ENCODE data around the gene ENTHD1.
"Not testable (repeated sequence)": the region's sequence is repeated elsewhere in the genome, so short reads cannot be mapped to it uniquely, and the experiment has no call there.

The ENTHD1 gene

DNA sequence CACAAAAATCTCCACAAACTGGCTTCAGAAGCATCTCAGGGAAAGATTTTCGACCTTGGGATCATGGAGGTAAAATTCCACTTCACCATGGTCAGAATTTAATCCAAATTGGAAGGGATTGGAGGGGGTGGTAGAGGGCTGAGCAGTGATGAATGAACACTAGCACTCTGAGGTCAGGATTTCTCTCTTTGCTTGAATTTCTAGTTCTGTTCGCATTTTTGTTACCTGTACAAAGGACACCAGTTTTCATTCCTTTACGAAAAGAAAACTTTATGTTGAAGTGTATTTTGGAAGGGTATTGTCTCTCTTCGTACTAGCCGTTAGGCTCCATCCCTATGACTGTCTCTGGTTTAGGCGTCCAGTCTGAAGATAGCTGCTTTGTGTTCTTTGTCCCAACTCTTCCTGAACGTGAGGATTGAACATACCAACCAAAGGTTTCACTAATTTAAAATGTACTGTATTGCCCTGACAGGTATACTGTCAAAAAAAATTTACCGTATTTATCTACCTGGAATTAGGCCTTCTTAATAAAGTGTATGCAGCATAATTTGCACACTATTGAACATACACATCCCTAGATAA is 8.1 kb upstream of the ENTHD1 start:
- no peak for DNase-seq (ENCODE audit: extremely low read depth in 1 of 2, low read depth in 1 of 2)

DNA sequence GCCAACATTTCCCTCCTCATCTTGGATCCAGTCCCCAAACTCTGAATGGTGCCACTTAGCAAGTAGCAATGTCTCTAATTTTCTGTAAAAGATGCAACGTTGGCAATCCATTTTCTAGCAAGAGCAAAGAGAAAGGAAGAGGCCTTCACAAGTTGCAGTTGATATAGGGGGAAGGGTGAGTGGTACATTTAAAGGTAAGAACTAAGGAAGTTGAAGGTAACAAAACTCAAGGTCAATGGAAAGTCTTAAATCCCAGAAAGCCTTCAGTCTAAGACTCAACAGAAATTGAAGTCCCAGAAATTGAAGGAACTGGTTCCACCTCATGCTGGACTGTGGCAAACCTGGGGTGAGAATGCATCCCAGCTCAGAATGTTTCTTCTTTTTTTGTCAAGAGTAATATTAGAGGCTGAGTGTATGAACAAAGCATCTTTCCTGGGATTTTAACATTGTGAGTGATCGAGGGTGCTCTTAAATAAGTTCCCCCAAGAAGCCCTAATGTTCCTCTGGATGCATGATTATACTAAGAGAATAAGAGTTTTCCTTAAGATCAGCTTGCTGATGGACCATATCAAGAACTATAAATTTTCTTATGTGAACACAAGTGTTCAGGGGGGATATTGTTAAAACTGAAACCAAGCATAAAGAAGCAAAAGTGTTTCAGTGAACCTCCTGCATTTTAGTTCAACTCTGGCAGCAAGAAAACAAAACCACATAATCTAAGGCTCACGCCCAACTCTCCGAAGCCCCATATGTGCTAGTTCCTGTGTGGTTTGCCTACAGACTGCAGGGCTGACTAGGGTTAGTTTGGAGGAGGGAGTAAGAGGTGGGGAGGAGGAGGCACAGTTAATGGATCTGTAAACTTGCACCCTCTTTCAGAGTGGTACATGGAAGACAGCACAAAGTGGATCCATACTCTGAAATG is 7.0 kb upstream of the ENTHD1 start, which contains the start of gene GRAP2:
GRAP2 (plus strand) TSS at position 779 of the 922 bp plus-strand sequence. CDS start 46,023 bp downstream, outside the sequence.
- peak in 1 of 2 donors; percentile 55 for DNase-seq (ENCODE audit: extremely low read depth in 1 of 2, low read depth in 1 of 2)

DNA sequence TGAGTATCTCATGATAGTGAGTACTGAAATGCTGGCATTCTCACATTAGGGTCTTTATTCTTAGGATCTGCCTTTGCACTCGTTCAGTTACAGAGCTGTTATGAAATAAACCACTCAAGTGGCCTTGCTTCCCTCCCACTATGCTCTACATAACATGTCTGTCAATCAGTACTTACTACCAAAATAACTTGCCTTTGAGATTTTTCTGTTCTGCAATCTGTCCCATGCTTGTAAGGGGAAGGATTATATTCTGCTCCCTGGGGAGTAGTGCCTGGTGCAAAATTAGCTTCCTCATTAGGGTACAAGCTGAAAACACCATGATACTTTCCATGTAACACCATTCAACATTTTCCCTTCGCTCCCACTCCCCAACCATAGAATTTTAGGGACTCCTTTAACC is 5.4 kb upstream of the ENTHD1 start:
- DNase-seq (ENCODE audit: extremely low read depth in 1 of 2, low read depth in 1 of 2) = no peak

DNA sequence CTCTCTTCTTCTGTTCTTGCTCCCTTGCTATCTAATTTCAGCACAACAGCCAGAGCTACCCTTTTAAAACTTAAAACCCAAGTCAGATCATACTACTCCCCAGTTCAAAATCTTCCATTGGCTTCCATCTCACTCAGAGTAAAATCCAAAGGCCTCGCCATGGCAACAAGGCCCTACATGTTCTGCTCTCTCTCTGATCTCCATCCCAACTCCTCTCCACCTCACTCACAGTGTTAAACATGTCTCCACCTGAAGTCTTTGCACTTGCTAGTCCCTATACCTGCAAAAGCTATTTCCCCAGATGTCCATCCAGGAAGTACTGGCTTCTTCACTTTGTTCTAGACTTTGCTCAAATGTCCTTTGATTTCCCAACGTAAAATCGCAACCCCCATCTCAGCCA is 4.3 kb upstream of the ENTHD1 start:
- no peak for DNase-seq (ENCODE audit: extremely low read depth in 1 of 2, low read depth in 1 of 2)

DNA sequence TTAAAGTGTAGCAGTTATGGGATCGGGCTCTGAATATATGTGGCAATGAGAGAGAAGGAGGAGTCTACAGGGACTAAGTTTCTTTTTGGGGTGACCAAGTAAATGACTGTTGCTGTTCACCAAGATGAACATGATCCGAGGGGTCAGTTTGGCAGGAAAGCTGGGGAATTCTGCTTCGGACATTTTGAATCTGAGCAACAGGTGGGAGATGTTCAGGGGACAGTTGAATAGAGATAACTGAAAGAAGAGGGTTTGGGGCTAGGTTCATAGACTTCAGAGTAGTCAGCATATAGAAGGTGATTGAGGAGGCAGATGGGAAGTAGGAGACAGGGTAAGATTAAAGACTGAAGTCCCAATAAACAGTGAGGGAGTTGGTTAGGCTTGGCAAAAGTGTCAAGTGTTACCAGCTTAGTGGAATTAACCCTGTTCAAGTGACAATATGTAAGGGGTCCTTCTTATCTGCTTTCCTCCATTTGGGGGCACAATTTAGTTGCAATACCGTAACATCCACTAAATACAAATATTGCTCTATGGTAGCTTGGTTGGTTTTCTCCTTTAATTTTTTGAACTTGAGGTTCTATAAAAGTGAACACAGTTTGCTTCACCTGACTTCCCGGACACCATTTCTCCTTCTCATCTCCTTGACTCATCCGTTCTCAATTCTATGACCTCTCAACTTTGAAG is 2.9 kb upstream of the ENTHD1 start:
- DNase-seq (ENCODE audit: extremely low read depth in 1 of 2, low read depth in 1 of 2) = no peak

DNA sequence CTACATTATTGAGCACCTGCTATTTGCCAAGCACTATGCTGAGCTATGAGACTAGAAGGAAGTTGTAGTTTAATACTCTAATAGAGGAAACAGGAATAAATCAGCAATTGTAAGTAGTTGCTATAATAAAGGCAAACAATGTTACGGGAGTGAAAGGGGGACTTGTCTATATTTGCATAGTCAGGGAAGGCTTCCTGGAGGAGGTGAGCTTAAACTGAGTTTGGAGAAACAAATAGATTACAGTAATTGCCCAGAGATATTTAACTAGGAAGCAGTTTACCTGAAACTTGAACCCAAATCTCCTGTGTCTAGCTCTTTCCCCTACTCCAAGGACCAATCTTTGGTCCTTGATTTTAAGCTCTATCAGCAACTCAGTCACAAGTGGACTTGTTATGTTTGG is 2.1 kb upstream of the ENTHD1 start:
- DNase-seq (ENCODE audit: extremely low read depth in 1 of 2, low read depth in 1 of 2) = no peak

DNA sequence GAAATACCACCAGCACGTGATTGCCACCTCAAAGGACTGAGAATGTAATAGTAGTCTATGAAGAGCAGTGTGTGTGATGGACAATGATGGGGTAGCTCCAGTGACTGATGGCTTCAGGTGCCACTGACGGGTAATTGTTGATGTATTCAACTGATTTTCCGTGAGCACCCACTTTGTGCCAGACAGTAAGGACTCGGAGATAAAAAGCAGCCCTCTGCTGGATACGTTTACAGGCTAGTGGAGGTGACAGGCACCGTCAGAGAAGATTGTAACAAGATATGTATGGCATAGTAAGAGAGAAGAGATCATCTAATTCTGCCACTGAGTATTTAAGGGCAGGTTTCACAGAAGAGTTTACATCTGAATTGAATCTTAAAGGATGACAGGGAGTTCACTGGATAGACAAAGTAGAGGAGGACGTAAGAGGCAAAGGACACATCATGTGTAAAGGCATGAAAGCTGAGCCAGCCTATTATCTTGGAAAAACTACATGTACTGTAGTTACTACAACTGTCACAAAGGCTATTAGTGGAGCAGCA is 1.1 kb upstream of the ENTHD1 start:
- no peak for DNase-seq (ENCODE audit: extremely low read depth in 1 of 2, low read depth in 1 of 2)

DNA sequence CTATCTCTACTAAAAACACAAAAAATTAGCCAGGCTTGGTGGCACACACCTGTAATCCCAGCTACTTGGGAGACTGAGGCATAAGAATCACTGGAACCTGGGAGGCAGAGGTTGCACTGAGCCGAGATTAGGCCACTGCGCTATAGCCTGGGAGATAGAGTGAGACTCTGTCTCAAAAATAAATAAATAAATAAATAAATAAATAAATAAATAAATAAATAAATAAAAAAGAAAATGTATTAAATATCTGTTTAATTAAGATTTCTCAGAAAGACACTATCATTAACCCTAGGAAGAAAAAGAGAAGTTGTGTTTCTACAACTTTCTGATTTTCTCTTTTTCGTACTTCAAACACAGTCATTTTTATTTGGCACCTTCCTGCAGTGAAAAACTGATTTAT is 3.6 kb downstream of the ENTHD1 start:
- not testable (repeated sequence) for DNase-seq (ENCODE audit: extremely low read depth in 1 of 2, low read depth in 1 of 2)

DNA sequence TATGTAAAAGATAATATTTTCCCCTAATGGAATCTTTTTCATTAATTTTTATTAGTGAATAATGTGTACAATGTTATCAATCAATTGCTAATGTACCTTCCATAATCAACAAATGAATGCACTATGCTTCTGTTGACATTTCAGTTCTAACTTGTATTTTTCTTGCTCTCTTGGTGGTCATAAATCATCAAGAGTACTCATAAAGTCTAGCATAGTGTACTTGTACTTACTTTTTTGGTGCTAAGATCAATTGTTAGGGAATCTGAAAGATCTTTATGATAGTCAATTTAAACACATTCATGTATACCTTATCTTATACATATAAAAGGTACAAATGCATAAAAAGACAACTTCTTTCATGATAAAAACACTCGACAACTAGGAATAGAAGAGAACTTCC is 10.5 kb downstream of the ENTHD1 start:
- no peak for DNase-seq (ENCODE audit: extremely low read depth in 1 of 2, low read depth in 1 of 2)

DNA sequence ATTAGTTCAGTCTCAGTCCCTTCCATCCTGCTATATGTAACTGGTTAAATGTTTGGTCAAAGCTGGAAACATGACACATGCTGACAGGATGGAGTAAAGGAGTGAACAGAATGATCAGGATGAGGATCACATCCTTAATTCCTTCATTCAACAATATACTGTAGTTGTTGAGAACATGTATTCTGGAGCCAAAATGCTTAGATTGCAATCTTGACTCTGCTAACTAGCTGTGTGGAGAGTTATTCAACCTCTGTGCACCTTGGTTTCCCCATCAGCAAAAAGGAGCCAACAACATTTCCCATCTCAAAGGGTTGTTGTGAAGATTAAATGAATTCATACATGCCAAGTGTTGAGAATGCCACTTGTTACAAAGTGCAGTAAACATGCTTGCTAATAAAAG is 12.8 kb downstream of the ENTHD1 start:
- DNase-seq (ENCODE audit: extremely low read depth in 1 of 2, low read depth in 1 of 2) = no peak

DNA sequence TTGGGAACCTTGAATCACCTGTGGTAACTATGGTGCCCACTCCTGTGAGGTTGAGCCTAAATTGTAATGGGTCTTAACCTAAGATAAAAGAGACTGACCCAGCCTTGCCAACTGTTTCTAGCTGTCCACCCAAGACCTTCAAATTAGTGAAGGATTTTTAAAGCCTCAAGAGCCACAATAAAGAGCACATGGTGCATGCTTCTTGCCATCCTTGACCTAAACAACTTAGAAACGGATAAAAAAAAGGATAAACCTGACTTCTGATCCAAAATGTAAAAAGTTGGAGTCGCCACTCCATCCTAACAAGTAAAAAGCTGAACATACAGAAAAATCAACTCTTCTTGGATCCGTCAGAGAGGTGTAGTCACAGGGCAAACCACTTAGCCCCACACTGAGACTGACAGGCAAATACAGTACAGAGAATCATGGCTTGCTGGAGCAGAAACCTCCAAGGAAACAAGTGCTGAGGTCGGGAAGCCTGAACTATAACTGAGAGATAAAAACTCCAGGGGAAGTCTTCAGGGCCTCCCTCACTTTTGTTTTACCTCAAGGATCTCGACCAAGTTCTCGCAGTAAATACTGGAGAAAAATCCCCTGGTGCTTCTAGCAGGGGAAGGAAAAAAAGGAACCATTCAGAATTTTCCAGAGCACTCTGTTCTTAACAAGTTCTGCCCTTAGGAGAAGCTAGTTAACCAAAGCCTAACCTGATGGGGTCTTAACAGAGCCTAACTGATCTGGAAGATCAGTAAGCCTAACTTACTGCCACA is 16.3 kb downstream of the ENTHD1 start:
- DNase-seq (ENCODE audit: extremely low read depth in 1 of 2, low read depth in 1 of 2) = no peak

DNA sequence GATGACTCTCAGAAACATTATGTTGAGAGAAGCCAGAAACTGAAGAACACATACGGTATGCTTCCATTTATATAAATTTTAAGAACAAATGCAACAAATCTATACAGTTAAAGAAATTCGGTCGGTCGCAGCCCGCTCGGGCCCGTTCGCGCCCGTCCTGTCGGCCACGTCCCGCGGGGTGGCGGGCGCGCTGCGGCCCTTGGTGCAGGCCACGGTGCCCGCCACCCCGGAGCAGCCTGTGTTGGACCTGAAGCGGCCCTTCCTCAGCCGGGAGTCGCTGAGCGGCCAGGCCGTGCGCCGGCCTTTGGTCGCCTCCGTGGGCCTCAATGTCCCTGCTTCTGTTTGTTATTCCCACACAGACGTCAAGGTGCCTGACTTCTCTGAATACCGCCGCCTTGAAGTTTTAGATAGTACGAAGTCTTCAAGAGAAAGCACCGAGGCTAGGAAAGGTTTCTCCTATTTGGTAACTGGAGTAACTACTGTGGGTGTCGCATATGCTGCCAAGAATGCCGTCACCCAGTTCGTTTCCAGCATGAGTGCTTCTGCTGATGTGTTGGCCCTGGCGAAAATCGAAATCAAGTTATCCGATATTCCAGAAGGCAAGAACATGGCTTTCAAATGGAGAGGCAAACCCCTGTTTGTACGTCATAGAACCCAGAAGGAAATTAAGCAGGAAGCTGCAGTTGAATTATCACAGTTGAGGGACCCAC is 18.2 kb downstream of the ENTHD1 start:
- not testable (repeated sequence) for DNase-seq (ENCODE audit: extremely low read depth in 1 of 2, low read depth in 1 of 2)

DNA sequence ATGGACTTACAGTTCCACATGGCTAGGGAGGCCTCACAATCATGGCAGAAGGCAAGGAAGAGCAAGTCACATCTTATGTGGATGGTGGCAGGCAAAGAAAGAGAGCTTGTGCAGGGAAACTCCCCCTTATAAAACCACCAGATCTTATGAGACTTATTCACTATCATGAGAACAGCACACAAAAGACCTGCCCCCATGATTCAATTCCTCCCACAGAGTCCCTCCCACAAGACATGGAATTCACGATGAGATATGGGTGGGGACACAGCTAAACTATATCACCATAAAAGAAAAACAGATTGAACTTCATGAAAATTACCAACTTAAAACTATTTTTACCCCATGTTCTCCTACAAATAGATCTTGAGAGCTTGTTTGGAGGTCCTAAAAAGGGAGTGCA is 19.6 kb downstream of the ENTHD1 start:
- DNase-seq (ENCODE audit: extremely low read depth in 1 of 2, low read depth in 1 of 2) = no peak

DNA sequence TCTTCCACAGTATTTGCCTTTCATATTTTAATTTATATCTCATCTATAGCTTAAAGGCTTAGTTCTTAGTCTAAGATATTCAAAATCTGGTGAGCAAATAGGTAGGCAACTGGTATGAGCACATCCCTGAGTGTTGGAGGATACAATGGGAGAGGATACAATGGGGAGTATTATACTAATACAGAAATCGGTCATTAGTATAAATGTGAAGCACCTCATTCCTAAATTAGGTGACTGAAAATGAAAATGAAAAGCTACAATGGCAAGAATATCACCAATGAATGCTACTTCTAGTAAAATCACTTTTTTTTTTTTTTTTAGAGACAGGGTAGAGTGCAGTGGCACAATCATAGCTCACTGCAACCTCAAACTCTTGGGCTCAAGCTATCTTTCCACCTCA is 21.0 kb downstream of the ENTHD1 start:
- no peak for DNase-seq (ENCODE audit: extremely low read depth in 1 of 2, low read depth in 1 of 2)

DNA sequence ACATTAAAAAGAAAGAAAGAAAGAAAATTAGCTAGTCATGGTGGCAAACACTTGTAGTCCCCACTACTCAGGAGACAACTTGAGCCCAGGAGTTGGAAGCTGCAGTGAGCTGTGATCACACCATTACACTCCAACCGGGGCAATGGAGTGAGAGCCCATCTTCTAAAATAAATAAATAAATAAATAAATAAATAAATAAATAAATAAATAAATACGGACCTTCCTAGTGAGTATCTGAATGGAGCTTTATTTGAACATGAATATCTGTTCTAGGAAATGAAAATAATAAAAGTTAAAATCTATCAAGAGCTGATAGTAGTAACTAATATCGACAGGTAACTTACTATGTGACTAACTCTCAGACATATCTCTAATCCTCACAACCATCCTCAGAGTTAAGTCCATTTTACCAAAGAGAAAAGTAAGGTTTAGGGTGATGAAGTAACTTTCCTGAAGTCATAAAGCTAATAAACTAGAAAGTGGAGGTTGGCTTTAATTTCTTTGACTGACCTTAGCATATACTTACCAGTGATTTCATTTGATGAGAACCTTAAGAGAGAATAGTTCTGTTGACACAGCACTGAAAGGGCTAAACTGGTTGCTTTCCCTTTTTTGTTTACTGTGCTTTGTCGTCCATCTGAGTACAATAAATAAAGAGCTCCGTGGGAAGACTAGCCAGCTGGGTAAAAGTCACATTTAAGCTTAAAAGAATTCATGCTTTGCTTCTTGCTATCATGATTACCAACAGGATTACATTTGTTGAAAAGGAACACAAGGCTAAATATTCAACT is 22.4 kb downstream of the ENTHD1 start:
- DNase-seq (ENCODE audit: extremely low read depth in 1 of 2, low read depth in 1 of 2) = no peak

DNA sequence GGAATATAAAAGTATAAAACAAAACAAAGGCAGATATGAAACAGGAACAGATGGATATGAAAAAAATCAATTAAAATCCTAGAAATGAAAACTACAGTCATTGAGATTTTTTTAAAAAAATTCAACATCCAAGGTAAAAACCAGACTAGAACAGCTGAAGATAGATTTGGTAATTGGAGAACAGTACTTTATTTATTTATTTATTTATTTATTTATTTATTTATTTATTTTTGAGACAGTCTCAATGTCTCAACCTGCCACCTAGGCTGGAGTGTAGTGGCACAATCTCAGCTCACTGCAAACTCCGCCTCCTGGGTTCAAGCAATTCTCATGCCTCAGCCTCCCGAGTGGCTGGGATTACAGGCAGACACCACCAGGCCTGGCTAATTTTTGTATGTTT is 23.8 kb downstream of the ENTHD1 start:
- not testable (repeated sequence) for DNase-seq (ENCODE audit: extremely low read depth in 1 of 2, low read depth in 1 of 2)

DNA sequence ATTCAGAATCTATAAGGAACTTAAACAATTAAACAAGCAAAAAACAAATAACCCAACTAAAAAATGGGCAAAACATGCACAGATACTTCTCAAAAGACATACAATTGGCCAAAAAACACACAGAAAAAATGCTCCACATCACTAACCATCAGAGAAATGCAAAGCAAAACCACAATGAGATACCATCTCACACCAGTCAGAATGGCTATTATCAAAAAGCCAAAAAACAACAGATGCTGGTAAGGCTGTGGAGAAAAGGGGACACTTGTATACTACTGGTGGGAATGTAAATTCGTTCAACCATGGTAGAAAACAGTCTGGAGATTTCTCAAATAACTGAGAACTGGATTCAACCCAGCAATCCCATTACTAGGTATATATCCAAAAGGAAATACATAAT is 24.8 kb downstream of the ENTHD1 start:
- DNase-seq (ENCODE audit: extremely low read depth in 1 of 2, low read depth in 1 of 2) = no peak

DNA sequence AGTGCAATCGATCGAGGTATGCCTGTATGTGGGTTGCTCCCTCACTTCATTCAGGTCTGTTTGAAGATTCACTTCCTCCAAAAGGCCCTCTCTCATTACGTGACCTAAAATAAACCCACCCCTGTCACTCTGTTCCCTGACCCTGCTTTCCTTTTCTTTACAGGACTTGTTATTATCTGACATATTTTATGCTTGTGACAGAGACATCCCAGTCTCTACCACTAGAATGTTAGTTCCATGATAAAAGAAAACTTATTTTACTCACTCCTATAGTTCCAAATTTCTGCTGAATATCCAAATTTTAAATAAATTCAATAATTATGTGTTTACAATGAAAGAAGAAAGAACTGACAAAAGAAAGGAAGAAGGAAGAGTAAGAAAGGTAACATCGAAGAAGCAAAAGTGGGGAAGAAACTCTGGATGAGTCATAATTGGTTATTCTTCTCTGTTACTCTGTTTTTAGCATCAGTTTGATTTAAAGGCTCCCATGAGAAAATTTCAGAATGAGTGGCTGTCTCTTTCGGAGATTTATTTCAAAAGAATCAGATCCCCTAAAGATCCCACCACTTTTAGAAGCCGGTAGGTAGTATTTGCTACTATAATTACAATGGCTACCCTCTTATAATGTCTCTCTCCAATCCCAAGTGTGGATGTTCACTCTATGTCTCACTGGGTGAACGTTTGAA is 33.5 kb downstream of the ENTHD1 start:
- no peak for DNase-seq (ENCODE audit: extremely low read depth in 1 of 2, low read depth in 1 of 2)

DNA sequence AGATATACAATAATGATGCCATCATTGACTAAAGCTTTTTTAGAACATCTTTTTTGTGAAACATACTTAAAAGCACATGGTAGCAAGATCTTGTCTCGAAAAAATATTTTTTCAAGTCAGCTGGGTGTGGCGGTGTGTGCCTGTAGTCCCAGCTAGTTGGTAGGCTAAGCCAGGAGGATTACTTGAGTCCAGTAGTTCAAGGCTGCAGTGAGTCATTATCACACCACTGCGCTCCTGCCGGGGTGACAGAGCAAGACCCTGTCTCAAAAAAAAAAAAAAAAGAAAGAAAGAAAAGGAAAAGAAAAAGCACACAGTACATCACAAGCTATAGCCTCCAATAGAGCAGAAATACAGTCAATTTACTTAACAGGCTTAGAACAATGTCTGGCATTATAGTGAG is 37.0 kb downstream of the ENTHD1 start:
- DNase-seq (ENCODE audit: extremely low read depth in 1 of 2, low read depth in 1 of 2) = no peak
